DND-41 (cell line): ENCODE data around the gene ARHGEF6.
A peak's percentile ranks its signal among the peaks of the same experiment; 100 is the strongest.
"Not testable (repeated sequence)": the region's sequence is repeated elsewhere in the genome, so short reads cannot be mapped to it uniquely, and the experiment has no call there.

Experiments used
- ATAC-seq: fragments of 200-7000 bp; cut with Tn5 transposase; 3 replicates; pipeline ENCODE4 v1.9.1; 2021; ENCODE audit warnings: low read depth; ENCODE audit not compliant: insufficient read depth
- DNase-seq: peaks from one replicate; pipeline ENCODE4 v3.0.0-alpha.2; 2020
- H2AFZ ChIP-seq: 2 replicates; pipeline ENCODE4 v1.6.0; 2012; ENCODE audit warnings: low read depth, low read length
- H3K27ac ChIP-seq: 2 replicates; pipeline ENCODE4 v1.5.1; 2012; ENCODE audit warnings: low read length, inconsistent platforms
- H3K27me3 ChIP-seq: fragments of 200-600 bp; sonication (generic); 2 replicates; pipeline ENCODE4 v1.6.0; 2012; ENCODE audit warnings: low read length, mild to moderate bottlenecking, inconsistent platforms; ENCODE audit not compliant: insufficient read depth, poor library complexity
- H3K36me3 ChIP-seq: 2 replicates; pipeline ENCODE4 v1.5.1; 2012; ENCODE audit warnings: low read length, inconsistent platforms; ENCODE audit not compliant: insufficient read depth
- H3K4me1 ChIP-seq: 2 replicates; pipeline ENCODE4 v1.5.1; 2012; ENCODE audit warnings: mild to moderate bottlenecking, low read length; ENCODE audit not compliant: insufficient read depth
- H3K4me2 ChIP-seq: 2 replicates; pipeline ENCODE4 v1.6.0; 2012; ENCODE audit warnings: mild to moderate bottlenecking, moderate library complexity, low read length, inconsistent platforms; ENCODE audit not compliant: insufficient read depth
- H3K4me3 ChIP-seq, 2 experiments: fragments of 200-600 bp in 1 of 2; shearing (Covaris generic) in 1 of 2; 2 replicates each; pipeline ENCODE4 v1.5.1; 2012 to 2016; ENCODE audit warnings: inconsistent platforms in 2 of 2, low read length in 2 of 2, mild to moderate bottlenecking in 2 of 2, low read depth in 1 of 2, moderate library complexity in 1 of 2
- H3K79me2 ChIP-seq: 2 replicates; pipeline ENCODE4 v1.6.0; 2012; ENCODE audit warnings: low read length, inconsistent platforms; ENCODE audit not compliant: insufficient read depth
- H3K9ac ChIP-seq: 2 replicates; pipeline ENCODE4 v1.6.0; 2012; ENCODE audit warnings: low read depth, mild to moderate bottlenecking, inconsistent platforms, low read length, moderate library complexity
- H3K9me3 ChIP-seq: 2 replicates; pipeline ENCODE4 v1.5.1; 2012; ENCODE audit warnings: low read length, moderate library complexity, mild to moderate bottlenecking, inconsistent platforms; ENCODE audit not compliant: insufficient read depth, severe bottlenecking
- H4K20me1 ChIP-seq: 2 replicates; pipeline ENCODE4 v1.6.0; 2012; ENCODE audit warnings: low read length; ENCODE audit not compliant: insufficient read depth
- CTCF ChIP-seq: IDR thresholded peaks from 2 replicates; pipeline ENCODE4 v1.5.1; 2012; ENCODE audit warnings: borderline replicate concordance, low read length, moderate library complexity, mild to moderate bottlenecking; ENCODE audit not compliant: poor library complexity, severe bottlenecking; ENCODE audit errors: extremely low read depth
- EZH2 ChIP-seq: IDR thresholded peaks from 3 replicates; pipeline ENCODE4 v1.6.1; 2012; ENCODE audit warnings: borderline replicate concordance, low read depth, mild to moderate bottlenecking, moderate library complexity, low read length, inconsistent platforms; ENCODE audit not compliant: severe bottlenecking

ARHGEF6 gene

GRCh38 chrX:136806891-136807410, 26.2 kb upstream of the ARHGEF6 start:
- H3K4me1 ChIP-seq = peaks cover 33% of the 10 kb centered on the region
- no peaks in the 10 kb centered on the region for H4K20me1 ChIP-seq
- TF ChIP-seq CTCF = no peak
- no peak for TF ChIP-seq EZH2
- H3K9ac ChIP-seq = no peak overlapping the region
- no peaks in the 10 kb centered on the region for H3K27me3 ChIP-seq
- no peaks in the 10 kb centered on the region for H3K9me3 ChIP-seq
- no peak for DNase-seq
- no peak overlapping the region for H2AFZ ChIP-seq
- no peaks in the 10 kb centered on the region for H3K79me2 ChIP-seq
- no peaks in the 10 kb centered on the region for H3K36me3 ChIP-seq
- no peak for ATAC-seq
- no peak overlapping the region for H3K4me2 ChIP-seq
- H3K27ac ChIP-seq = no peak overlapping the region
- no peak overlapping the region for H3K4me3 ChIP-seq

GRCh38 chrX:136802515-136802914, 21.8 kb upstream of the ARHGEF6 start:
- H3K36me3 ChIP-seq = no peaks in the 10 kb centered on the region
- no peak for ATAC-seq

GRCh38 chrX:136797787-136798186, 17.1 kb upstream of the ARHGEF6 start:
- DNase-seq (no peak), ATAC-seq (peak; percentile 71)
- H3K27me3 ChIP-seq = no peaks in the 10 kb centered on the region
- no peak overlapping the region for H2AFZ ChIP-seq
- no peak for TF ChIP-seq EZH2
- TF ChIP-seq CTCF = no peak
- no peaks in the 10 kb centered on the region for H3K79me2 ChIP-seq
- no peaks in the 10 kb centered on the region for H3K36me3 ChIP-seq
- H4K20me1 ChIP-seq = no peaks in the 10 kb centered on the region
- H3K4me3 ChIP-seq = no peak overlapping the region
- peaks cover 6% of the 10 kb centered on the region for H3K4me1 ChIP-seq
- no peak overlapping the region for H3K27ac ChIP-seq
- no peaks in the 10 kb centered on the region for H3K9me3 ChIP-seq
- H3K4me2 ChIP-seq = no peak overlapping the region
- H3K9ac ChIP-seq = no peak overlapping the region

More at GRCh38 chrX:136802515-136802914, 21.8 kb upstream of the ARHGEF6 start:
- DNase-seq = no peak
- no peaks in the 10 kb centered on the region for H4K20me1 ChIP-seq
- H3K9ac ChIP-seq = no peak overlapping the region
- H3K79me2 ChIP-seq = no peaks in the 10 kb centered on the region
- TF ChIP-seq CTCF = no peak
- no peak for TF ChIP-seq EZH2
- peaks cover 6% of the 10 kb centered on the region for H3K4me1 ChIP-seq
- H2AFZ ChIP-seq = no peak overlapping the region
- H3K4me3 ChIP-seq = no peak overlapping the region
- no peak overlapping the region for H3K27ac ChIP-seq
- H3K27me3 ChIP-seq = no peaks in the 10 kb centered on the region
- H3K4me2 ChIP-seq = no peak overlapping the region
- no peaks in the 10 kb centered on the region for H3K9me3 ChIP-seq

- H3K36me3 ChIP-seq, H3K4me2 ChIP-seq, H3K79me2 ChIP-seq, ATAC-seq, H3K9ac ChIP-seq, DNase-seq, H3K4me1 ChIP-seq, H3K27me3 ChIP-seq, H2AFZ ChIP-seq, H4K20me1 ChIP-seq, H3K9me3 ChIP-seq, H3K27ac ChIP-seq, H3K4me3 ChIP-seq: not testable (repeated sequence)
These were observed 14.4 kb upstream of the ARHGEF6 start for GRCh38 chrX:136795132-136795531.

GRCh38 chrX:136794660-136795059, 13.9 kb upstream of the ARHGEF6 start:
- not testable (repeated sequence) for H3K9me3 ChIP-seq

More at GRCh38 chrX:136794660-136795059, 13.9 kb upstream of the ARHGEF6 start:
- H4K20me1 ChIP-seq, H3K4me1 ChIP-seq, H2AFZ ChIP-seq, H3K4me3 ChIP-seq, H3K4me2 ChIP-seq, H3K9ac ChIP-seq, H3K36me3 ChIP-seq, H3K27ac ChIP-seq, DNase-seq, H3K27me3 ChIP-seq, H3K79me2 ChIP-seq, ATAC-seq: not testable (repeated sequence)
